B cell (primary cell): ENCODE data around the gene CTCF. TPM values are rescaled to one million over a fixed set of nuclear protein-coding genes. Genes with fewer than 3 reads are reported as not detected.

ENCODE experiments used
- ATAC-seq: fragments of 200-7000 bp; cut with Tn5 transposase; one replicate; pipeline ENCODE4 v1.10.0; 2021; ENCODE audit warnings: low read depth, mild to moderate bottlenecking, moderate number of reproducible peaks, moderate library complexity
- CTCF ChIA-PET: fragments of 350-600 bp; sonication (Branson Sonifier 250); formaldehyde crosslinking; loops from one replicate; lab custom pipeline; 2021; ENCODE audit warnings: antibody characterized with exemption, inconsistent platforms; lab: Charles Lee
- POLR2A ChIA-PET: fragments of 350-600 bp; sonication (Branson Sonifier 250); formaldehyde crosslinking; loops from one replicate; lab custom pipeline; 2021; ENCODE audit warnings: antibody characterized with exemption; lab: Charles Lee
- DNase-seq: peaks from one replicate; pipeline ENCODE4 v3.0.0; 2013
- H2AFZ ChIP-seq: 2 replicates; pipeline ENCODE4 v1.6.1; 2012; ENCODE audit warnings: mild to moderate bottlenecking, low read depth, low read length; ENCODE audit not compliant: insufficient read depth, poor library complexity, severe bottlenecking
- H3K27ac ChIP-seq, 2 donors: 1 replicate in 1 of 2; 2 replicates in 1 of 2; pipeline ENCODE4 v1.5.1; 2012 to 2013; ENCODE audit warnings: low read length in 2 of 2, mild to moderate bottlenecking in 2 of 2, moderate library complexity in 1 of 2
- H3K27me3 ChIP-seq, 4 experiments: fragments of 200-600 bp in 1 of 4; sonication (generic) in 1 of 4; replicated peaks in 1 of 4; 1 replicate in 2 of 4; 2 replicates in 2 of 4; pipeline versions ENCODE4 v1.6.1 to v1.7.0; 2013 to 2016; ENCODE audit warnings: low read length in 3 of 4, mild to moderate bottlenecking in 2 of 4, mixed read lengths in 1 of 4, moderate library complexity in 1 of 4; ENCODE audit not compliant: insufficient read depth in 4 of 4, control insufficient read depth in 3 of 4; ENCODE audit errors: control extremely low read depth in 1 of 4
- H3K36me3 ChIP-seq, 2 experiments: replicated peaks in 1 of 2; 1 replicate in 1 of 2; 2 replicates in 1 of 2; pipeline versions ENCODE4 v1.6.1 to v1.7.1; 2013; ENCODE audit warnings: low read length in 1 of 2; ENCODE audit not compliant: insufficient read depth in 2 of 2, control insufficient read depth in 1 of 2; ENCODE audit errors: control extremely low read depth in 1 of 2, extremely low read depth in 1 of 2
- H3K4me1 ChIP-seq, 2 donors: fragments of 200-600 bp in 1 of 2; sonication (generic) in 1 of 2; 1 replicate in 1 of 2; 2 replicates in 1 of 2; pipeline versions ENCODE4 v1.5.1 to v1.6.1; 2013 to 2017; ENCODE audit warnings: low read length in 2 of 2; ENCODE audit not compliant: control insufficient read depth in 2 of 2, insufficient read depth in 2 of 2
- H3K4me2 ChIP-seq: replicated peaks from 2 replicates; pipeline ENCODE3; 2012; ENCODE audit warnings: mild to moderate bottlenecking, low read depth, low read length; ENCODE audit not compliant: poor library complexity, severe bottlenecking
- H3K4me3 ChIP-seq, 5 experiments: fragments of 200-600 bp in 1 of 5; sonication (generic) in 1 of 5; 1 replicate in 3 of 5; 2 replicates in 2 of 5; pipeline versions ENCODE4 v1.5.1 to v1.7.0; 2011 to 2016; ENCODE audit warnings: low read length in 4 of 5, mild to moderate bottlenecking in 4 of 5, low read depth in 2 of 5, control low read depth in 1 of 5, moderate library complexity in 1 of 5; ENCODE audit not compliant: insufficient read depth in 1 of 5; ENCODE audit errors: control extremely low read depth in 1 of 5, extremely low read depth in 1 of 5
- H3K79me2 ChIP-seq: fragments of 200-600 bp; sonication (generic); one replicate; pipeline ENCODE4 v1.6.0; 2016; ENCODE audit warnings: low read length; ENCODE audit not compliant: control insufficient read depth, insufficient read depth
- H3K9ac ChIP-seq: fragments of 200-600 bp; sonication (generic); 2 replicates; pipeline ENCODE4 v1.6.1; 2017; ENCODE audit warnings: mild to moderate bottlenecking, low read length, moderate library complexity
- H3K9me3 ChIP-seq, 3 donors: one replicate each; pipeline versions ENCODE4 v1.6.1 to v1.7.1; 2013; ENCODE audit warnings: low read length in 2 of 3; ENCODE audit not compliant: control insufficient read depth in 2 of 3, insufficient read depth in 1 of 3; ENCODE audit errors: control extremely low read depth in 1 of 3
- H4K20me1 ChIP-seq: 2 replicates; pipeline ENCODE4 v1.6.0; 2012; ENCODE audit warnings: mild to moderate bottlenecking, low read length; ENCODE audit not compliant: insufficient read depth, control insufficient read depth, poor library complexity, severe bottlenecking
- H3K27ac Mint-ChIP-seq: one replicate; pipeline ENCODE4 v1.8.0; 2021; ENCODE audit warnings: mixed read lengths
- H3K27me3 Mint-ChIP-seq: one replicate; pipeline ENCODE4 v1.8.0; 2021; ENCODE audit warnings: mixed read lengths
- H3K4me1 Mint-ChIP-seq: one replicate; pipeline ENCODE4 v1.8.0; 2021; ENCODE audit warnings: mixed read lengths
- H3K4me3 Mint-ChIP-seq: one replicate; pipeline ENCODE4 v1.8.0; 2021; ENCODE audit warnings: mixed read lengths
- H3K9me3 Mint-ChIP-seq: one replicate; pipeline ENCODE4 v1.8.0; 2022; ENCODE audit warnings: mixed read lengths; ENCODE audit not compliant: insufficient read depth
- EZH2 ChIP-seq: IDR thresholded peaks from 2 replicates; pipeline ENCODE4 v1.6.1; 2012; ENCODE audit warnings: borderline replicate concordance, low read depth, mild to moderate bottlenecking, moderate library complexity, low read length; ENCODE audit not compliant: insufficient read depth, poor library complexity, severe bottlenecking
- WGBS: methylation state at CpG from one replicate; pipeline ENCODE4 v1.1.5; 2013; ENCODE audit warnings: missing lambda C conversion rate; ENCODE audit not compliant: insufficient coverage; 5-methylcytosine and 5-hydroxymethylcytosine counted together
- intact Hi-C: fragments of 100-400 bp; cut with micrococcal nuclease; formaldehyde crosslinking; loops from one replicate; pipeline ENCODE4 v1.10.0; 2022
- polyA plus RNA-seq: library from polyadenylated mRNA; depleted of rRNA; stranded (reverse); fragments of >200 nt; gene quantifications from 2 replicates; pipeline ENCODE4 v1.2.3, GENCODE V29; 2012
- total RNA-seq, 2 donors: library from RNA; stranded (reverse); fragments of 120-200 nt in 1 of 2; gene quantifications; 1 replicate in 1 of 2; 2 replicates in 1 of 2; pipeline versions ENCODE4 v1.2.3 to v1.2.4, GENCODE V29; 2013 to 2022
- TF ChIP-seq, protein P1 (sequence below): fragments of 200-600 bp; IDR thresholded peaks from one replicate; pipeline ENCODE4 v1.8.0; 2022; ENCODE audit warnings: antibody characterized with exemption, mild to moderate bottlenecking

The CTCF gene
- total and polyA plus RNA-seq, 2 donors (not counting 1 experiment from before 2014, with no cell fraction given), result 42.7 to 78.4 TPM

DNA sequence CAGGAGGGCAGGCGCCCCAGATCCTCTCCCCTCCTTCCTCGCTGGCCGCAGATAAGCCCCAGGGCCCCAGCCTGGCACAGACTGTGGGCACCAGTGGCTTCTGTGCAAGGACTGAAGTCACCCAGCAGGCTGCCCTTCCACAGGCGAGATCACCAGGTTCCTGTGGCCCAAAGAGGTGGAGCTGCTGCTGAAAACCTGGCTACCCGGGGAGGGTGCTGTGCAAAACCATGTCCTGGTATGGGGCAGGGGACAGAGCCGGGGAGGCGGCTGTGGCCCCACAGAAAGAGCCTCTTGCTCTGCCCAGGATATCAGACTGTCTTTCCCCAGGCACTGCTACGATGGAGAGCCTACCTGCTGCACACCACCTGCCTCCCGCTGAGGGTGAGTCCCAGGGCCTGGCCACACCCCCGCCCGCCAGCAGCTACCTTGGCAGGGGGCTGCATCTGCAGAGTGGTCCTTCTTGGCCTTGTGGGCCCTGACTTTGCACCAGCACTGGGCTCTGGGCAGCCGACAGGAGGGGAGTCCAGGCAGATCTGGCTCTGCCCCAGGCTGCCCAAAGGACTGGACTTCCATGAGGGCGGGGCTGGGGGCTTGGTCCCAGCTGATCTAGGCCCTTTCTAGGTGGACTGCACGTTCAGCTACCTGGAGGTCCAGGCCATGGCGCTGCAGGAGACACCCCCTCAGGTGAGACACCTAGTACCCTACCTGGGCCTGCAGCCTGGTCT, 83.2 kb downstream of the CTCF start:
- Histone ChIP-seq H3K9ac (peak overlapping the region; percentile 87), H3K27me3 (no peaks in the 10 kb centered on the region), H4K20me1 (peaks cover 27% of the 10 kb centered on the region), H3K9me3 (no peaks in the 10 kb centered on the region), H3K4me3 (peak overlapping the region; percentile 23 to 74 (median 69)), H3K27ac (peak overlapping the region; percentile 83 to 92), H3K4me2 (peak overlapping the region; percentile 100), H2AFZ (peak overlapping the region; percentile 96), H3K36me3 (peaks cover 0 to 35% of the 10 kb centered on the region in 2 experiments), H3K79me2 (peaks cover 52% of the 10 kb centered on the region), H3K4me1 (peaks cover 12 to 20% of the 10 kb centered on the region in 2 donors)
- intact Hi-C loops, result loop anchor here (1.0 kb wide), 2 partner anchors 15 to 151 kb away; partner anchors contain the start of genes ACD and PARD6A
- H3K4me3 Mint-ChIP-seq, result peak overlapping the region; percentile 84
- WGBS, result 54% methylated on average over 15 of the region's 15 CpGs
- ATAC-seq, result no peak
- CTCF ChIA-PET, result interaction anchor here (0.7 to 8.4 kb wide), 28 partner anchors 12 to 290 kb away, joined by 3 to 220 read pairs (median 8); partner anchors contain the start of genes ACD, AGRP, ATP6V0D1 and CTCF
- DNase-seq, result peak; percentile 26
- TF ChIP-seq EZH2, result no peak
- TF ChIP-seq, protein P1, sequence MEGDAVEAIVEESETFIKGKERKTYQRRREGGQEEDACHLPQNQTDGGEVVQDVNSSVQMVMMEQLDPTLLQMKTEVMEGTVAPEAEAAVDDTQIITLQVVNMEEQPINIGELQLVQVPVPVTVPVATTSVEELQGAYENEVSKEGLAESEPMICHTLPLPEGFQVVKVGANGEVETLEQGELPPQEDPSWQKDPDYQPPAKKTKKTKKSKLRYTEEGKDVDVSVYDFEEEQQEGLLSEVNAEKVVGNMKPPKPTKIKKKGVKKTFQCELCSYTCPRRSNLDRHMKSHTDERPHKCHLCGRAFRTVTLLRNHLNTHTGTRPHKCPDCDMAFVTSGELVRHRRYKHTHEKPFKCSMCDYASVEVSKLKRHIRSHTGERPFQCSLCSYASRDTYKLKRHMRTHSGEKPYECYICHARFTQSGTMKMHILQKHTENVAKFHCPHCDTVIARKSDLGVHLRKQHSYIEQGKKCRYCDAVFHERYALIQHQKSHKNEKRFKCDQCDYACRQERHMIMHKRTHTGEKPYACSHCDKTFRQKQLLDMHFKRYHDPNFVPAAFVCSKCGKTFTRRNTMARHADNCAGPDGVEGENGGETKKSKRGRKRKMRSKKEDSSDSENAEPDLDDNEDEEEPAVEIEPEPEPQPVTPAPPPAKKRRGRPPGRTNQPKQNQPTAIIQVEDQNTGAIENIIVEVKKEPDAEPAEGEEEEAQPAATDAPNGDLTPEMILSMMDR, result no peak
- H3K27me3 Mint-ChIP-seq, result no peaks in the 10 kb centered on the region
- no peaks in the 10 kb centered on the region for H3K9me3 Mint-ChIP-seq
- peak overlapping the region; percentile 92 for H3K27ac Mint-ChIP-seq
- peaks cover 16% of the 10 kb centered on the region for H3K4me1 Mint-ChIP-seq
- POLR2A ChIA-PET, result interaction anchor here (0.6 to 4.7 kb wide), 11 partner anchors 14 to 164 kb away, joined by 3 to 50 read pairs (median 4); partner anchors contain the start of genes ACD, ATP6V0D1 and RIPOR1
